GM13977 (cell line): ENCODE measurements around the gene CTSW.

ENCODE experiments used
- DNase-seq: peaks from one replicate; pipeline ENCODE4 v3.0.0; 2012; ENCODE audit warnings: low spot score
- CTCF ChIP-seq: IDR thresholded peaks from 2 replicates; pipeline ENCODE4 v1.5.1; 2012; ENCODE audit warnings: mild to moderate bottlenecking, control low read depth; ENCODE audit not compliant: insufficient read depth; ENCODE audit errors: extremely low read depth, missing control alignments
- in situ Hi-C: fragments of 300-500 bp; cut with MboI; formaldehyde crosslinking; loops from one replicate; pipeline ENCODE4 v1.12.0; 2022; ENCODE audit warnings: low sequenced_read_pairs, low pct_unique_long_range_greater_than_20kb, mixed read lengths, inconsistent platforms; ENCODE audit not compliant: unreplicated experiment

Gene CTSW

DNA sequence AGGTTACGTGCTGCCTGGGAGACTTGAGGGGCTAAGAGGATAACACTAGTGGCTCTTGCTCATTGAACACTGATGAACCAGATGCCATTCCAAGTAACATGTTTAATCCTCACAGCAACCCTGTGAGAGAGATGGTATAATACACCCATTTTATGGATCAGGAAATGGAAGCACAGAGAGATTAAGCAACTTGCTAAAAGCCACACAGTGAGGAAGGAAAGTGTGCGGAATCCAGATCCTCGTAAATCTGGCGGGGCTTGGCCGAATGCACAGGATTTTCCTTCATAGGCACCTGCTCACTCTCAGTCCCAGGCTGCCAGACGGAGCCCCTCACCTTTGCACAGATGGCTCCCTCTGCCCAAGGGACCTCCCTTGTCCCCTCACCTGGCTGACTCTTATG lies 28.2 kb downstream of the CTSW start:
- in situ Hi-C loops = no loop called here
- TF ChIP-seq CTCF = no peak
- no peak for DNase-seq

DNA sequence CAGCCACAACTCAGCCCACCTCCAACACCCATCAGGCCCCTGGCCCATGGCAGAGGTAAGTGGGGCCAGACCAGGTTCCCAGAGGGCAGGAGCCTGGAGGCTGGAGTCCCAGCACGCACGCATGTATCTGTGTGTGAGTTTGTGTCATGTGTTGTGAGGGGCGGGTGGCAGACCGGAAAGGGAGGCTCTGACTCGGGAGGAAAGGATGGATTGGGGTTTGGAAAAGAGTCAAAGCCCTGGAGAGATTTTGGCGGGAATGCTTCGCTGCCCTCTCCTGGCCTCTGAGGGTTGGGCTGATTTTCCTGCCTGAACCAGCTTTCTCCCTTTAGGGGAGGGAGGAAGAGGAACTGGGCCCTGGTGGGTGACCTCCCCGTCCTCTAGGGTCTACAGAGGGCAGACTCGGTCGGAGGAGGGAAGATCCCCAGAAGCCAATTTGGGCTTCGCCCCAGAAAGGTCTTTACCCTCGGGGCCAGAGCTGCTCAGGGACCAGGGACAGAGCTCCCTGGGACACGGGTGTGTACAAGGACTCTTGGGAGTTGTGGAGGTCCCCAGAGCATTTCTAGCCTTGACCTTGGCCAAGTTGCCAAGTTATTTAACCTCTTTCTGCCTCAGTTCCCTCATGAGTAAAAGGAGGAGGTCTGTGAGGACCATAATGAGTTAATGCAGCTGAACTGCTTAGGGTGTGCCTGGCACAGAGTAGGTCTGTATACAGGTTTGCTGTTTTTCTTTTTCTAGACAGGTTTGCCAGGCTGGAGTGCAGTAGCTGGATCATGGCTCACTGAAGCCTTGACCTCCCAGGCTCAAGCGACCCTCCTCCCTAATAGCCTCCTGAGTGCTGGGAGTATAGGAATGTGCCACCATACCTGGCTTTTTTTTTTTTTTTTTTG lies 32.3 kb downstream of the CTSW start:
- peak; percentile 16 for TF ChIP-seq CTCF
- in situ Hi-C loops = no loop called here
- peak; percentile 17 for DNase-seq

DNA sequence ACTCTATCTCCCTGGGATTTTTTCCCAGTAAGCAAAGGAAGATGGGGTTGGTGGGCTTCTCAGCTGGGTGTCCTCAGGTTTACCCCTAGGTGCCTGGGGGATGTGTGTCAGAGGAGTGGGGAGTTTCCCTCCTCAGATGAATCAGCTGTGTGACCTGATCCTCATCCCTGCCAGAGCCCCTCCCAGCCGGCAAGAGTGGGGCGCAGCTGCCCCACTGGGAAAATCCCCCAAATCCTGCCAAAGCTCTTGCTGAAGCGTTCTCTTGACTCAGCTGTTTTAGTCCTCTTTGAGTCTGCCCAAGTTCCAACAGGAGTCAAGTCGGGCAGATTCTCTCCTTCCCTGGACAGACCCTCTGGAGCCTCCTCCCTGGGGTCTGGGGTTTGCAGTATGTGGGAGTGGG lies 33.2 kb downstream of the CTSW start:
- in situ Hi-C loops = no loop called here
- DNase-seq = peak; percentile 50
- TF ChIP-seq CTCF = no peak

DNA sequence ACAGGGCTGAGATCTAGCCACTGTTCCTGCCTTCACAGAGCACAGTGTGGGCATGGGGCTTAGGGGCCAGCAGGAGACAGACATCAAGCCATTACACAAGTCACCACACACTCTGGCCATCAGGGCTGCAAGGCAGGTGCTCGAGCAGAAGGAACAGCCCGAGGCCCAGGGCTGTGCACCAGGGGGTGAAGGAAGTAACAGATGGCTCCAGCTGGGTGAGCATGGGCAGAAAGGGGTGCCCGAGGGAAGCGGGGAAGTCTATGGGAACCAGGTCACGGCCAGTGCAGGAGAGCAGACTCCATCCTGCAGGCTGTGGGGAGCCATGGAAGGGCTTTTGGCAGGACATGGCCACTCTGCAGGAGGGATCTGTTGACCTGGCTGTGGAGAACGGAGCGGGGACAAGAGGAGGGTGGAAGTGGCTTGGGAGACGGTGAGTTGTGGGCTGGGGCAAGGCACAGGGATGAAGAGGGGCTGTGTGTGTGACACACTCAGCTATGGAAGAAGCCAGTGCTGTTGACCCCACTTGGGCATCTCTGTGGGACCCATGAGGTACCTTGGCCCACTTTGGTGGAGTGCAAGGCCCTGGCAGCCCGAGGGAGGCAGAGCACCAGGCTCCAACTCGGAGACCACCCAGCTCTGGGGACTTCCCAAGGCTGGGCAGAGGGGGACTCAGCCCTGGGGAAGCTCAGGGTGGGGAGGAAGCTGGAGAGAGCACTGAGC lies 35.6 kb downstream of the CTSW start:
- DNase-seq = no peak
- in situ Hi-C loops = no loop called here
- no peak for TF ChIP-seq CTCF

- no peak for TF ChIP-seq CTCF
- in situ Hi-C loops = no loop called here
- DNase-seq = no peak
Observed at GRCh38 chr11:65915821-65916251, 36.2 kb downstream of the CTSW start.

DNA sequence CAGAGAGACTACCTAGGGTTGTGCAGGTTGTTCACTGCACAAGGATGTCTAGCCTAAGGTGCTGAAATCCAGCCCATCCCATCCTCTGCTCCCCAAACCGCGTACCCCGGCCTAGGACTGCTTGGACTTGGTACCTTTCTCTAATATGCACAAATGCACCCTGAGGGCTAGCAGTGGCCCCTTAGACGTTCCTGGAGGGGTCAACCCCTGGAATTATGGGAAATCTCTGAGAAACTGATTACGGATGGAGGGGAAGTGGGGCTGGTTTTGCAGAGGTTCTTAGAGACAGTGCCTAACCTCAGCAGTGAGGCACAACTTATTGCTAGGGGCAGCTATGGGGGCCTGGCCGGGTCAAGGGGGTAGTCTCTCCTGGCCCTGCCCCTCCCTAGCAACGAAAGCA lies 36.8 kb downstream of the CTSW start:
- TF ChIP-seq CTCF = no peak
- in situ Hi-C loops = no loop called here
- DNase-seq = no peak
